Keratinocyte (primary cell): ENCODE results near the gene TNIP2.

Source experiments
- CTCF ChIP-seq, 3 experiments: IDR thresholded peaks in 1 of 3; conservative IDR thresholded peaks in 1 of 3; optimal IDR thresholded peaks in 1 of 3; 2 replicates in 2 of 3; 3 replicates in 1 of 3; pipeline versions ENCODE3 to v1.5.1; 2011; ENCODE audit warnings: low read length in 3 of 3, mild to moderate bottlenecking in 3 of 3, moderate library complexity in 2 of 3, control low read depth in 1 of 3, inconsistent platforms in 1 of 3; ENCODE audit not compliant: insufficient read depth in 2 of 3; ENCODE audit errors: extremely low read depth in 1 of 3
- EZH2 ChIP-seq: IDR thresholded peaks from one replicate; pipeline ENCODE4 v1.6.1; 2012; ENCODE audit warnings: inconsistent platforms, mild to moderate bottlenecking, low read length, moderate library complexity

DNA sequence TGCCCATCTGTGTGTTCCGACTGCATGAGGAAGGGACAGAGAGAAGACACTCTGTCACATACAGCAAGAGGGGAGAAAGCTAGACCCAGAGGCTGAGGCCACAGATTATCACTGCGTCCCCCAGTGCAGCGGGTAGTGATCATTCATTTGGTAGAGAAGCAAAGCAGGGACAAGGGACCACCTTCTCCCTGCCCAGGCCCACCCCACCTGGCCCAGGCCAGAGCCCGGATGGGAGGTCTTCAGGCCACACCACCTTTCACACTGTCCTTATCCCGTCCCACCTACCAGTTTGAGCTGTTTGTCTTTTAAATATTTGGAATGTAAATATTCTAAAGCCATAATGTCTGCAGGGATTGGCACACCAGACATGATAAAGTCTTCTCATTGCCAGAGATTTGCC lies 10.6 kb downstream of the TNIP2 start:
- no peak for TF ChIP-seq CTCF (optimal IDR thresholded peaks at IDR 0.05 in 1 of 3, IDR thresholded peaks at IDR 0.05 in 1 of 3, conservative IDR thresholded peaks at IDR 0.05 in 1 of 3; ENCODE audit: extremely low read depth in 1 of 3, insufficient read depth in 2 of 3, low read length in 3 of 3)
- no peak for TF ChIP-seq EZH2
